Measurements from ENCODE around the gene GRIA1.

The GRIA1 gene

DNA sequence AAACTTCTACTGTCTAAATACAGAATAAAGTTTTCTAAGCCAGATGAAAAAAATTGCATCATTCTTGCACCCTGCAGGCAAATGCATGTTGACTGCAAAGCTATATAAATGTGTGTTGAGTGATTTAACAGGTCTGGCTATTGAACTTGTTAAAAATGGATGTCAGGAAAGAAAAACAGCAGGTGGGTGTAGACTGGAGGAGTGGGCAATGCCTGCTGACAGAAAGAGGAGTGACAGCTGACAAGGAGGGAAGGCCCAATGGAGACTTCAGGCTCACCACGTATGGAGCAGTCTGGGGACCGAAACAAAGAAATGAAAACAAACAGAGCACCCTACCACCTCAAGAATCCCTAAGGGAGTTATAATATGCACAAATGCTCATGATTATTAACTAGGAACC, 127.8 kb downstream of the GRIA1 start:
- no peak for DNase-seq

DNA sequence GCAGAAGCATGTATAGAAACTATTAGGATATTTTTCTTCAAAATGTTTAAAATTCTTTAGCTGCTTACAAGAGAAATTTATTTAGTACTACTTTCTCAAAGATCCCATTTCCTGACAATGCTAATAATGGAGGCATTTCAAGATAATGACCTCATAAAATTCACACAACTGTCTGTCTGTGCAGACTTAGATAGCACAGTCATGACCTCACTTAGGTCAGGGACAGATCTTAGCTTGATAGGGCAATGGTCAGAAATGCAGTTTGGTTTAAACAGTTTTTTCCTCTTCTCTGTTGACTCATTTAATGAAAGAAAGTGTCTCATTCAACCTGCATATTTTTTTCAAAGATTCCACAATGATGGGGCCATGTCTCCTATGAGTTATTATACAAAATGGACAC, 128.4 kb downstream of the GRIA1 start:
- no peak for DNase-seq

DNA sequence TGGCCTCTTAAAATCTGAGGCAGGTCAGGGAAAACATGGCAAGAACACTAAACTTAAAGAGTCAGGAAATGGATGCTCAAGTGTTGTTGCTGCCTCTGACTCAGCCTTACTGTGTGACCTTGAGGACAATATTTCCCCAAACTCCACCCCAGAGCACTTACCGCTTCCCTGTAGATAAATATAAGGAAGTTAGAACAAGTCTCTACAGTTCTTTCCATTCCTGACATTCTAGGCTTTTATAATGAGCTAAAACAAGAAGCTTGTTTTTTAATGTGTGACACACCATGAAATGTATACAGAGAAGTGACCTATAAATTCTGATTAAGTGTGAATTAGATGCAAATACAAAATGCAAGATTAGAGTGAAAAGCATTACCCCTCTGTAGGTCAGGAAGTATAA, 129.3 kb downstream of the GRIA1 start:
- DNase-seq: no peak

DNA sequence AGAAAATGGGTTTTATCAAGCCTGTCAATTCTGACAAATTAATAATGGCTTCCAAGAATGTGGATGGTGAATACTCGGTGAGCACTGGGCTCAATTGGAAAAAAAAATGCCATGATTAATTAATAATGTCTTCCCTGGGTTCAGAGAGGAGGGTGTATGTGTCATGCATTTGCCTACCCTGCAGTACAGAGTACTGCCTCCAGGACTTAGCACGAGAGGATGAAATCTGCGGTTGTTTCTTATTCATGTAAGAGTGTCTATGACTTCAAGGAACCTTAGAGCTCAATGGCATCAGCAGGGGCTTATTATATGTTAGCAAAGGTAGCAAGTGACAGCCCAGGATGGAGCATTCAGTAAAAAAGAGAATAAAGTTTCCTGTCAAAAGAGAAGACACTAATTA, 132.7 kb downstream of the GRIA1 start:
- no peak for DNase-seq

DNA sequence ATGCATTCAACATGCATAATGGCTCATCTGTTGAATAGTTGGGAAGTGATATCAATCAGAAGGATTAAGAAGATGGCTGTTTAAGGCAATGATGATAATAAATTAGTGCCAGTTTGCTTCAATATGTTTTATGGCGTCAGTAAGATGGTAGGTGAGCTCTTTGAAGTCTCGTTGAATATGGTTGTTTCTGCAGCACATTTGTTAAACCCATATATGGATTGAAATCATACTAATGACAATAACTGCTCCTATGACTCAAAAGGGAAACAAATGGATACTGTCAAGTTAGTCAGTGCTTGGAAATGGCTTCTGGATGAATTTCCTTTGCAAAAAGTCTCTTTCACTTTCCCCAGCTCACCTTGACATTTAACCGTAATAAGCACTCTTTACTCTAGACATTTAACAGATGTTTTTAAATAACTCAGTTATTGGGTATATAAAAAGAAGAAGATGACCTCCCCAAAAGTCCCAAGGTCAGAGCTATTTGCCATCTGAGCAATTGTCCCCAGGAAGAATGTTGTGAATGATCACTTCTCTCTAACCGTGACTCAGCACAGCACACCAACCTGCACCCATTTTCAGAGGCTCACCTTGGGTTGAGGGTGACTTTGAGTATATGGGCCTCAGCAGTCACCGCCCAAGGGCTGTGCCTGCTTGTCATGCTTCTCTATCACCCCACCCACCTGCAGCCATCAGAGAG, 133.4 kb downstream of the GRIA1 start:
- no peak for DNase-seq

DNA sequence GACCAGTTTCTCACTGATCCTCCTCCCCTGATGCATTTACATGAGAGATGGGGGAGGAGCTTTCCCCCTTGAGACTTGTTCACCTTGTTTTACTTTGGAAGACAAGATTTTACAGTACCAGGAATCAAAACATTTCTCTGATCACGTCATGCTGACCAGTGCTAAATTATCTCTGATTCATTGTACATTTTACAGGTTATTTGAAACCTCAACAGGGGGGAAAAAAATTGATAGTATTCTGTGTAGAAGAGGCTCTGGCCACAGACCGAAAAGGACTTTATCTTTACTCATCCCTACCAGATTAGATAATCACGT, 133.9 kb downstream of the GRIA1 start:
- DNase-seq: no peak

DNA sequence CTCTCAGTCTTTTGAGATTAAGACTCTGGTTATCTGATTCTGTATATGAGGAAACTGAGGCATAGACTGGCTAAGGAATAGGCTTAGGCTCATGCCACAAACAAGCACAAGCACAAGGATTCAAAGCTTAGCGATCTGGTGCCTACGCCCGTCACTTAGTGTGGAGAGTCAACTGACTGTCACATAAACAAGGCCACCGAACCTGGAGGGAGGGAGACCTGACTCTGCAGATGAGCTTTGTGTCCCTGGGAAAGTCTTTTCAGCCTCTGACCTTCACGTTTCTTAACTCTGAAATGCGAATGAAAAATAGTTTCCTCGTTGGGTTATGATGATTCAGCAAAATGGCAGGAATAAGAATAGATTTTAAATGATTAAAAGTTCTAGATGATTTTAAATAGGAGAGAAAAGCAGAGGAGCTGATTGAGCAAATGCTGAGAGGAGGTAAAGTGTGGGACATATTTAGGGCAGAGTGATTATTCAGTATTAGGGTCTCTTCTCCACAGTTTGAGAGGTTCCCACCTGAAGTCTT, 135.4 kb downstream of the GRIA1 start:
- DNase-seq: no peak

DNA sequence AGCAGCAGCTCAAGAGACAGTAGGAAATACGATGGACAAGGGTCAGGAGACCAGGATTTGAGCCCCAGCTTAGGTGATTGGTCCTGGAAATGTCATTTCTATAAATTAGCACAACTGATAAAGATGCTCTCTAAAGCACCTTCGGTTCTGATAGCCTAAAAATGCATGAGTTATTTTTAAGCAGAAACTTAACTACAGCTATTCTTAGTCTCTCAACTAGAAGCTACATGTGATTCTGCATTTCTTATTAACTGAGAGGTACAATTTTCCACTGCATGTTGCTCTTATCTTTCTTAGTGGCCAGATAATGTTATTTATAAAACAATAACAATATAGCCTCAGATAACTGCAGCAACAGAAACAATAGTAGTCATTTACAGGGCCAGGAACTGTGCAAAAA, 136.4 kb downstream of the GRIA1 start:
- no peak for DNase-seq

DNA sequence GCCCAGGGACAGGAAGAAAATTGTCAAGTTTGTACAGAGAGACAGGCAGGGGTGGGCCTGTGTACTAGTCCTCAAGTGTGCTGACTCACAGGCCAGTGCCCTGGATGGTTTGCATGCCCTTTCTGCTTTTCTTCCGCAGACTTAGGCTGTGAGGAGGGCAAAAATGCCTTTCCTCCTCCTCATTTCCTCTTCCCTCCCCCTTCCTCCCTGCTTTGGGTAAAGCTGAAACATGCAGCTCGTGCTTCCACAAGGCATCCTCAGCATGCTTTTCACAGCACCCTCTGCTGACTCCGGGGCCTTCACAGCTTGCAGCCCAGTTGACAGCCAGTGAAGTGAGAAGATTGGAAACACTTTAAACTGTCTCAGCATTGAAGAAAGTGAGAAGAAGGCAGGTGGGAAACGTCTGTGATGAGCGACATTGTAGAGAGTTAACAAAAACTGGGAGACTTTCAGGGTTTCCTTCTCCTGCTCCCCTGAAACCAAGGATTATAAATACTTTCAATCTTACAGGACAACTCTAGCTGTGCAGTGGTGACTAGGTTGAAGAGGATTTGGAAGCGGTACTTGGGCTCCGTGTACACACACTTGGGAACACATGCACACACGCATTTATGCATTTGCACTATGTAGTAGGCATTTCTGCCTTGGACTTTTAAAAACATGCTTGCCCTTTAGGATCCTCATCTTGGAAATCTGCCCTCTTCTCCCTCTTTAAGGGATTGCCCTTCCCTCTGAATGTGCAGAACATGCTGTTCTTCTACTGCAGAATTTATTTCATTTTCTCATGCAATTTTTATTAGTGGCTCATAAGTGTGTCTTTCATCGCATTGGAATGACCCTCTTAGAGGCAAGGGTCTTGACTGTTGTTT, 138.8 kb downstream of the GRIA1 start:
- no peak for DNase-seq

DNA sequence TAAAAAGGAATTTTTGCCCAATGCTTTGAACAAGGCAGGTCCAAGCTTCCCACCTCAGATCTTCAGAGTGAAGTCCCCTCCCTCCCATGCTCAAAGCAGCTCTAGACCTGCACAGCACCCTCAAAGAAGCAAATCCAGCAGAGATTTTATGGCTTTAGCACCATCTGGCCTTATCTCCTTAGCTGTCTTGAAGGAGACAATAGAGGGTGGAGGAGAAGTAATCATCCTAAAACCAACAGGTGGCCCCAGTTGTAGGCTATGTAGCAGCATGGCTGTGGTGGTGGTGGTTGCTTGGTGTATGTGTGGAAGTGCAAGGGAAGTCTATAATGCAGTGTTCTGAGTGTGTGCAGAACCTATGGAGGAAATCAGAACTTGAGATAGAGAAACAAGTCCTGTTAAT, 140.1 kb downstream of the GRIA1 start:
- DNase-seq: no peak

DNA sequence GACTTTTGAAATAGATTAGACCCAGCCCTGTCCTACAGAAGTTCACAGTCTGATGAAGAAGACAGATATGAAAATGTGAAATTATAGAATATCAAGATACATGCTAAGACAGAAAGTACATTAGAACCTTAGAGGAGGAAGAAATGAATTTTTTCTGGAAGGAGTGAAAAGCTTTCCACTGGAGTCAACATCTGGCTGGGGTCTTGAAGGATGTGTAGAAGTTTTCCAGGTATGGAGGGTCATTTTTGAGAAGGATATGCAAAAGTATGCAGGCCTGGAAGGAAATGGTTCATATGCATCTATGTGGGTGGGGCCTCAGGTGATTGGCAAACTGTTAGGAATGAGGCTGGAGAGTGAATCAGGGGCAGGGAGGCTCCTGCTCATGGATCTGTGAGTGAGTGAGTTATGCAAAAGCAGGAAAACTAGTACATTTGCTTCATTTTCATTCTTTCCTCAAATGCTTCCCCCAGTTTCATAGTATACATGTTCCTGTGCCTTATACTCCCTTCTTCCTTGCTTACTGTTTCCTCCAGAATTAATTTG, 142.3 kb downstream of the GRIA1 start:
- no peak for DNase-seq

DNA sequence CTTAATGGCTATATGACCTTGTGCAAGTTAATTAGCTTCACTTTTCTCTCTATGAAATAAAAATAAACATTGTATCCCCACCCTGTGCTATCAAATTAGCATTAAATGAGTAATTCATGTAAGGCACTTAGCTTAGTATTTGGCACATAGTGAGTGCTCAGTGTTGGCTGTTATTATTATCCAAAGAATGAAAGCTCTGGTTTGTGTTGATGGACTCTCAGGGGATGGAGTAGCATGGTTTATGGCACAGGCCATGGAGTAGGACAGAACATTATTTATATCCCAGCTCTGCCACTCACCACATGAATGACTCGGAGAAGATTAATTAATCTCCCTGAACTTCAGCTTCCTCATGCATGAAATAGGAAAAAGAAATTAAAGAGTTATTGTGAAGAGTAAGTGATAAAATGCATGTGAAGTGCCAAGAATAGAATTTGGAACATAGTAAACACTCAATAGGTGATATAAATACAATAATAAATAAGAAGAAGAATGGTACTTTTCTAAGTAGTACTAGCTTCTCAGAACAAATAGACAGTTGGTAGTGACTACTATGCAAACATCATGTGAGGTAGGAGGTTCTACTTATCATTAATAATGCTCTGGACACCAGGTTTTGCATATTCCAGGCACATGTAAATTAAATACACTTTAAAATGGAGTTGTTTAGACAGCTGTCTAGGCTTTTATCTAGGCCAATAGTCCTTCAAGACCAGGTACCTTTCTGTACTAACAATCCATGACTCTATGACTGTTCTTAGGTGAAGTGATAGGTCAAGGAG, 146.4 kb downstream of the GRIA1 start:
- no peak for DNase-seq

DNA sequence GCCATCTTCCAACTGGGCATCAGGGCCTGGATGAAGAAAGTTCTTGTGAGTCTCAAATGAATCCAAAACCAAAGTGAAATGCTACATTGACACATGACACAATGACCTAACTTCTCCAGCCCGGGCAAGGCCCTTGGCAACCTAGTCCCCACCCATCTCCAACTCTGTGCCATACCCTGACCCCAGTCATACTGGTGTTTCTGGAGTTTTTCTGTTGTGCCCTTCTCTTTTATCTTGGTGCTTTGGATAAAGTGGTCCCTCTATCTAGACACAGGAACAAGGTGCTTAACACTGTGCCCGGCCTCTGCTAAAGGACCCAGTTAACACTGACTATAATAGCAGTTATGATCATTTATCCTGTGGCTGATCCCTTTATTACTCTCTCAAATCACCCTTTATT, 149.8 kb downstream of the GRIA1 start:
- DNase-seq: no peak

DNA sequence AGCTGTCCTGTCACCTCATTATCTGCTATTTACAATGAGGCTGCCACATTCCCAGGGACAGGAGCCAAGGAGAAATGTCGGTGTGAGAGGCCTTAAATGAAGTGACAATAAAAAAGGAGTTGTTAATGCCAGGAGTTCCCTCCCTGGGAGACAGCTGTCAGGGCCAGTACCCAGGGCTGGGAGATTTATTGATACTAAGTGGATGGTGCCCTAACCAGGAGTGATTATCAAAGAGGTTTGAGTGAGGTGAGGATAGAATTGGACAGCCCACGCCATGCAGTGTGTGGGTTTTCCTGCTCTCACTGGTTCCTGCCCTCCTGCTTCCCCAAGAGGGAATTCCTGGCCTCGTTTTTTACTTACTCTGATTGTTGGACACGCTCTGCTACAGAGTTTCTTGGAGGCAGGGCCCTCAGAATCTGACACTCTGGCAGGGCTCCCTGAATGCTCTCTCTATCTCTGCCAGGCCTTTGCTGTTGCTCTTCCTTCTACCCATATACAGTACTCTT, 150.8 kb downstream of the GRIA1 start:
- no peak for DNase-seq

DNA sequence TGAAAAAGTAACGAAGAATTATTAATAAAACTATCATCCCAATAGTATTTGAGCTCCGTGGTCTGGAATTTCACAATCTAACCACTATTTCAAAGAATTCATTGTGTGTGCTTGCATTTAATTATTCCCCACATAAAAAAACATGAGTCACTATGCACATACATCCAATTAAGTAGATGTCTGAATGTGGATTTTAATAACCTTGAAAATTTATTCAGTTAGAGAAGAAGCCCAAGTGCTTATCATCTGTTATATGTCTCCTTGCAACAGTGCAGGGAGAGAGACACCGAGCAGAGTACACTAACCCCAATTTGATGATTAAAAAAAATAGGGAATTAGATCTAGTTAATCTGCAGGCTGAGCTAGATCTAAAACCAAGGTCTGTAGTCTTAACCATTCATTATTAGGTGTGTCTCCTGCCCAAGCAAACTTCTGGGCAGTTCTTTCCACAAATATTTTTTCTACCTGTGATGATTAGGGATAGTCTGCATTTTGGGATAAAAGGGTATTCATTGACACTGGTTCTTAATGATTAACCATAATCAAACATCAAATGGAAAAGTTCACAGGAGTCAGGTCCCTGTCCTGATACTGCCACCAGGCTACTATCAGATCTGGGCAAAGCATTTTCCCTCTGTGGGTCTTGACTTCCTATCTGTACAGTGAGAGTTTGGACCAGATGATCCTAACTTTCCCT, 164.2 kb downstream of the GRIA1 start:
- DNase-seq: no peak

DNA sequence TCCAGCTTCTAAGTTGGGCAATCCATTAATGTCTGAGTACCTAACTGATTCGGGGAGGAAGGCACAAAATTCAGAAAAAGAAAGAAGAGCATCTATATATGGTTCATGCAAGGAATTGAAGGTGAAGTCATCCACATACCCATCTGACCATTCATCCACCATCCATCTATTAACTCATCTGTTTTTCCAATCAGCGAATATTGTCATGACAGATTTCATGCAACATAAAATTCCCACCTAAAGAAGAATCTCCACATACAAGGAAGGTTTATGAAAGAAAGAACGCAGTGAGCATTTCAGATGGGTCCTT, 164.7 kb downstream of the GRIA1 start:
- DNase-seq: no peak

DNA sequence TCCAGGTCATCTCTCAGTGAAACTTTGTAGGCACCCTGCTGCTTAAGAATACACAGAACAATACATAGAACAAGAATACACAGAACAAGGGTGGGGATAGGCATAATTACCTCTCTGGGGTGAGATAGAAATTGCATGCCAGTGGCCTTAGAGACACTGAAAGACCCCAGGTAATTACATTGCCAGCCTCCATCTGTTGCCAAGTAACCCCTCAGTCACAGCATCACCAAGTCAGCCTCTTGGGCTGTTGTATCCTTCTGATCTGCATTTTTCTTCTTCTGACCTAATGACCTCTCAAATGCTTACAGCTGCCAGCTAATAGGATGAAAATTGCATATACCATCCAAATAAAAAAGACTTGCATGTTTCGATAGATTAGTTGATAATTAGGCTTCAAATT, 167.7 kb downstream of the GRIA1 start:
- no peak for DNase-seq

DNA sequence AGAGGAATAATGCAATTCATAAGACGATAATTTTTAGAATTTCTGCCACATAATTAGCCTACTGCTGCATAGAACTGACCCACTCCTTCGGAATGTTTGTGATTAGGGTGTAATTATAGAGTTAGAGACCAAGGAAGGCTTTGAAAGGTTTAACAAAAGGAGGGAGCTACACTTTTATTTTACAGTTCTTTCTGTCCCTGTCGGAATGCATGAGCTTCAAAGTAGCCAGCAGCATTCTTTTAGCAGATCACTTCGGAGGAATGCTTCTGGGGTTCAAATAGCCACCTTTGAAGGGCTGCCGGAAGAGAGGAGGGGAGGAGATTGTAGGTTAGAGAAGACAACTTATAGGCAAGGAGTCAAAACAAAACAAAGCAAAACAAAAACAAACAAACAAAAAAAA, 168.1 kb downstream of the GRIA1 start:
- DNase-seq: no peak

DNA sequence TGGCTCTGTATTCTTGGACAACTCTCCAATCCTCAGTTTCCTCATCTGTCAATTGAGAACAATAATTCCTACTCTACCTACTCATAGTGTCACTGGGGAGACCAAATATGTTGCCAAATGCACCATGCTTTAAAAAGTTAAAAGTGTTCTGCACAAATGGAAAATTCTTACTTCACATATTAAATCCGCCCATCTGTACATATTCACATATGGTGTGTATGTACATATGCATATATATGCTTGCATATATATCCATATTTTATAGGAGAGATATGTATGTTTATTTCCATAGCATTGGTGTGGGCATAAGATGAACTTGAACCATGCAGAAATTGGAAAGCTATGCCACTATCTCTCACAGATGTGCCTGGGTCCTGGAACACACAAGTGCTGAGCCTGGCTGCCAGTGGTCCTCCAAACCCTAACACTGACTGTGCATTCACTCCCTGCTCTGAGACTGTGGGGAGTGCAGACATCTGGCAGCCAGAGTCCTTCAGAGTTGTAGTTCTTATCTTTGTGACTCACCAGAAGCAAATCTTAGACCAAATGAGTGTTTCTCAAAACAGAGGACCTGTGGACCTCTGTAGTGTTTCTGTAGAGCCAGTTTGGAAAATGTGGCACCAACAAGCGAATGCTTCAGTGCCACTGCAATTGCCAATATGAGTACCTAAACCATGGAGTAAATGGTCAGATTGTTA, 168.7 kb downstream of the GRIA1 start:
- DNase-seq: no peak

DNA sequence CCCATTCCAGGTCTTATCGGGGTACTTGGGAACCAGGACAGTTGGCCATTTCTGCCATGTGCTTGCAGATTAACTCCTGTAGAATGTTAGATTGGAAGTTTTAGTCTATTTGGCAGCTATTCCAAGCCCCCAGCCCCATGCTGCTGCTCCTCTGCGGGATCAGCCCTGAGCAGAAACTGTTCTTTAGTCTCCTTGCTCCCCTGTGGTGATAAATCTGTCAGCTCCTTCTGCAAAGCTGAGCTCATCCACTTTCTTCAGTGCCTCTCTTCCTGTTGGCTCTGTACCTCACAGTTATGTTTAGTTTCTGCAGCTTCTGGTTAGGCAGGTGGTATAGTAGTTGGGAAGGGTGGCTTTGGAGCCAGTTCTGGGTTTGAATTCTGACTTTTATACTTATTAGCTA, 170.4 kb downstream of the GRIA1 start:
- no peak for DNase-seq

DNA sequence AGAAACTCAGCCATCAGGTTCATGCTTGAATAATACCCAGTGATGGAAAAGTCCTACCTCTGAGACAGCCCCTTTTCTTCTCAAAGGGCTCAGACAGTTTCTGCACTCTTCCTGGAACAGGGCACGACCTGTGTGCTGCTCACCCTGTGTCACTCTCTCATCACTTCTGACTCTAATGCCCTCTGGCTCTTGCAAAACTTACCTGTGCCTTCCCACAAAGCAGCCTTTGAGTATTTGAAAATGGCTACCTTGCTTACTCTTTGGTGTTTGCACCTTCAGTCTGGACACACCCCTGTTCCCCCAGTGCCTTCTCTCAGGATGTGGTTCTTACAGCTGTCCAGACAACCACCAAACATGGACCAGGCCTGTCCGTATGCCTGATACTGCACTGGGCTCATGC, 171.4 kb downstream of the GRIA1 start:
- no peak for DNase-seq

DNA sequence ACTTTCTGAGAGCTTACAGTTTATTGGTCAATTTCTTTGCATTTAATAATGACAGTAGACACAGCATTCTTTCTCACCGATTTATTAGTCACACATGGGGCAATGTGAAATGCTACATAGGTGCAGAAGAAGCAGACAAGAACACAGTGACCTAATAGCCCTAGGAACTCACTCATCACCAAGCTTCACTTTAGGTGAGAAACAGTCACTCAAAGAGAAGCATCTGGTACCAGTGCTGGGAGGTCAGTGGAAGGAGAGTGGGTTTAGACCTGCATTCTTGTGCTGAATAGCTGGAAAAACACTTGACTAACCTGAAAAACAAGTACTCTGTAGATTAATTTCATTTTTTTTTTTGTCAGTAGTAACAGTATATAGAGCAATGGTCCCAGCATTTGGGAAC, 179.6 kb downstream of the GRIA1 start:
- no peak for DNase-seq
